PC-9 (cell line): ENCODE measurements around the gene DCLRE1C.
A peak's percentile ranks its signal among the peaks of the same experiment; 100 is the strongest.

Experiments
- EZH2 ChIP-seq: fragments of 200-600 bp; sonication (generic); IDR thresholded peaks from 2 replicates; pipeline ENCODE4 v1.8.0; 2017; ENCODE audit warnings: antibody characterized with exemption, low read depth
- TF ChIP-seq, protein P1 (sequence below): fragments of 200-600 bp; sonication (generic); conservative IDR thresholded peaks from 2 replicates; pipeline ENCODE4 v1.6.1; 2017; ENCODE audit warnings: mixed run types, antibody characterized with exemption, mild to moderate bottlenecking, moderate library complexity

DNA sequence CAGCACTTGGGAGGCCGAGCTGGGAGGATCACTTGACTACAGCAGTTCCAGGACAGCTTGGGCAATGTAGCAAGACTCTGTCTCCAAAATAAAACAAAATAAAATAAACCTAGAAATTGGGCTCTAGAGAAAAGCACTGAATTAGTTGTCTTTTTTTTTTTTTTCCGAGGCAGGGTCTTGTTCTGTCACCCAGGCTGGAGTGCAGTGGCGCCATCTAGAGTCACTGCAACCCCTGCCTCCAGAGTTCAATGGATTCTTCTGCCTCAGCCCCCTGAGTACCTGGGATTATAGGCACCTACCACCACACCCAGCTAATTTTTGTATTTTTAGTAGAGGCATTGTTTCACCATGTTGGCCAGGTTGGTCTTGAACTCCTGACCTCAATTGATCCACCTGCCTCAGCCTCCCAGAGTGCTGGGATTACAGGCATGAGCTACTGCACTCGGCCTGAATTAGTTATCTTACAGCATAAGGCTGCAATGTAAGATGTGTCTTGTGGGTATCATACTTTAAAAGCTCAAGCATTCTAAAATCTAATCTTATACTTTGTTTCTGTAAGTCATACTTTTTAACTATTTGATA lies 18.1 kb upstream of the DCLRE1C start:
- TF ChIP-seq, protein P1, sequence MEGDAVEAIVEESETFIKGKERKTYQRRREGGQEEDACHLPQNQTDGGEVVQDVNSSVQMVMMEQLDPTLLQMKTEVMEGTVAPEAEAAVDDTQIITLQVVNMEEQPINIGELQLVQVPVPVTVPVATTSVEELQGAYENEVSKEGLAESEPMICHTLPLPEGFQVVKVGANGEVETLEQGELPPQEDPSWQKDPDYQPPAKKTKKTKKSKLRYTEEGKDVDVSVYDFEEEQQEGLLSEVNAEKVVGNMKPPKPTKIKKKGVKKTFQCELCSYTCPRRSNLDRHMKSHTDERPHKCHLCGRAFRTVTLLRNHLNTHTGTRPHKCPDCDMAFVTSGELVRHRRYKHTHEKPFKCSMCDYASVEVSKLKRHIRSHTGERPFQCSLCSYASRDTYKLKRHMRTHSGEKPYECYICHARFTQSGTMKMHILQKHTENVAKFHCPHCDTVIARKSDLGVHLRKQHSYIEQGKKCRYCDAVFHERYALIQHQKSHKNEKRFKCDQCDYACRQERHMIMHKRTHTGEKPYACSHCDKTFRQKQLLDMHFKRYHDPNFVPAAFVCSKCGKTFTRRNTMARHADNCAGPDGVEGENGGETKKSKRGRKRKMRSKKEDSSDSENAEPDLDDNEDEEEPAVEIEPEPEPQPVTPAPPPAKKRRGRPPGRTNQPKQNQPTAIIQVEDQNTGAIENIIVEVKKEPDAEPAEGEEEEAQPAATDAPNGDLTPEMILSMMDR, result peak; percentile 53
- no peak for TF ChIP-seq EZH2
